Measurements from ENCODE around the gene GADD45A.

GADD45A gene

DNA sequence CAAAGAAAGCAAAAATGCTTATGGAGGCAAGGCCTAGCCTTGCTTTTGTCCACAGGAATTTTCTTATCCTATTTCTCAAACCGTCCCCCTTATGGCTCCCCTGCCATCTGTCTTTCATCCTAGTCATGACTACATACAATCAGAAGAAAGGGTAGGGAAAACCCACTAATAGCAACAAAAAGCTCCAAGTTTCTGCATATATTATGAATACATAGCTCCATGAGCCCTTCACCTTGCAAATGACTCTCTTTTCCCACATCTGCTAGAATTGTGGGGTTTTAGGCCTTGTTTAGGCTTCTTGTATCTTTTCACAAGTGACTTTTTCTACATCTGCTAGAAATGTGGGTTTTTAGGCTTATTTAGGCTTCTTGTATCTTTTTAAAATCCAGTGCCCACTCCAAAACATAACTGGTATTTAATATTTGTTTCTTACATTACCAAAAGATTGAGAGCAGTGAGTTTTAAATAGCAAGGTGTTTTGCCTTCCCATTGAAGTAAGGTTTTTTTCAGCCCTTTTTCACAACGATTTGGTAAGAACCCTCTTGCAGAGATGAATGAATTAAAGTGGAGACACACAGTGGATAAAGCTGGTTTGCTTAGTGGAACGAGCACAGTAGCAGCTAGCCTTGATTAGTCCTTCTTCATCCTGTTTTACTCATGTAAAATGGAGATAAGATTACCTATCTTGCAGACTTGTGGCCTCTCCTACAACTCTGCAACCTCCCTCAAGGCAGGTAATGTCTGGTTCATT is 4.4 kb downstream of the GADD45A start:
- DNase-seq (ENCODE audit: low spot score), result no peak

DNA sequence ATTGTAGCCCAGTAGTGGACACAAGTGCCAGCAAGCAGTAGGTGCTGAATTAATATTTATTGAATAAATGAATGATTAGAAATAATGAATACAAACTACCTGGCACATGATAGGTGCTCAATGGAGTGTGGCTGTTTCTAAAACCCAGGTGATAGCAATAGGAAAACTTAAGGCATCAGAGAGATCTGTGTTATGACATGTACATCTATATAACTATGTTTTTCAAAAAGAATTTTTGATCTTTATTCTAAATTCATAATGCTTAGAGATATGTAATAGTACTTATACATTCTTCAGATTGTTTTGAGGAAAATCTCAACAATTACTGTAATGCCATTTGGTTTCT is 5.0 kb downstream of the GADD45A start:
- no peak for DNase-seq (ENCODE audit: low spot score)

DNA sequence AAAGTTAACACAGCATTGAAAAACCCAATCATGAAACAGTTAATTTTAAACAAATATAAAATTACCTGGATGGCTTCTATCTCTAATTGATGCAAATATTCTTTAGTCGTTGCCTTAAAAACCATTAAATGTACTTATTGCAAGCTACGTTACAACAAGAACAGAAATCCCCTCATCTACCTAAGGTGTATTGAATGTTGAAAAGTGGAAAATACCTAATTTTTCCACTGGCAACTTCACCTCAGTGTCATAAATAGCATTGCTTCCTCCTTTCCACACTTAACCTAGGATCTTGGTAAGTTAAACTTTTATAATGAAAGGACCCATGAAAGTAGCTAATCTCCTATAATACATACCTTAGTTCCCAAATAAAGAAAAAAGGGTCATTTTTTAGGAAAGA is 5.4 kb downstream of the GADD45A start:
- no peak for DNase-seq (ENCODE audit: low spot score)

DNA sequence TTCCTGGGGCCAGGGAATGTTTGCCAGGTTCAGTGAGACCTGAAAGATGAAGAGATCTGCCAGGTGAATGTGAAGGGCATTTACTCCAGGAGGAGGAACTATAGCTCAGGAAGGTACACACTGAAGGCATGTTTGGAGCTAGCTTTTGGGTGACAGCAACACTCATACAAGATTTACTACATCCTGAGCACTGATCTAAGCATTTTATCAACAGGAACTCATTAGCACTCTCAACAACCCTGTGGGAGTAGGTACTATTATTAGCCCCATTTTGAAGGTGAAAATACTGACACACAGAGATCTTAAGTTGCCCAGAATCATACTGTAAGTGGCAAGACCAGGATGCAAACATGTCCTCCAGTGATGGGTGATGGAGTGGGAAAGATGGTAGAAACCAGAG is 6.7 kb downstream of the GADD45A start:
- no peak for DNase-seq (ENCODE audit: low spot score)

DNA sequence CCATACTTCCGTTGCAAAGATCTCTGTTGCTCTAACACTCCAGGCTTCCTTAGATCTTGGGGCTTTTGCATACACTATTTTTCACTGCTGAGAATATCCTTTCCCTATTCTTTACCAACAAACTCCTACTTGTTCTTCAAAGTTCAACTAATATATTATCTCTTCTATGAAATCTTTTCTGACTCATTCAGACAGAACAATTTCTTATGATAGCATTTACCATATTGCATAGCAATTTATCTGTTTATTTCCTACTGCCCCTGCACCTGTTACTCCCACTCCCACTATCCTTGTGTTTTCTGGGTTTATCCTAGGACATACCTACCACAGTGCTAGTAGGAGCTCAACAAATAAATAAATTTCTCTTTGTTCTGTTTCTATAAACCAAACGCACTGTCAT is 11.0 kb downstream of the GADD45A start:
- no peak for DNase-seq (ENCODE audit: low spot score)

DNA sequence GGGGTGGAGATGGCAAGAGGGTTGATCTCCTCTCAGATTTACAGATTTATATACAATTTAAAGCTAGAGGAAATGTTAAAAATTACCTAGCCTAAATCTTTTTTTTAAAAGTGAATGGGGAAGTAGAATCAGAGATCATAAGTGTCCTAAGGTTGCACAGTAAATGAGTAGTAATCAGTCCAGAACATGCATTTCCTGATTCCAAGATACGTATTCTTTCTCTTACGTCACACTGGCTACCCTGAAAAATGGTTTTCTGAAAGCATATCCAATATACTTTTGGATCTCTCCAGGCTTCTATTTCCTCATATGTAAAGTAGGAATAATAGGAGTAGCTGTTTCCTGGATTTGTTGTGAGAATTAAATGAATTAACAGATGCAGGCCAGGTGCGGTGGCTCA is 11.7 kb downstream of the GADD45A start:
- DNase-seq (ENCODE audit: low spot score), result no peak

DNA sequence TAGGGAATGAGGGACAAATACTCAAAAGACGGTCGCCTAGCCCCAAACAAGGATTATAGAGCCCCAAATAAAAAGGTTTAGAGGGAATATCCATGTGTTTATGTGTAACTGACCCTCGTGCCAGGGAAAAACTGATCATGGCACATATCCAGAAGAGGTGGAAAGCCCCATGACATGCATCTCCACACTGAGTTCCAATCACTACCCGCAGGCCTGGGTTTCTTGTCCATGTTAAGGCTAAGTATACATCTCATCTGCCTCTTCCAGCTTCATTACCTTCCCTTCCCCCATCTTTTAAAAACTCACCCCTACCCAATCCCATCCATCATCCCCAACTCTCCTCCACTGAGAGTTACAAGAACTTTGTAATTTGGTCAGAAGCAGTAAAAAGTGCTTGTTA is 15.2 kb downstream of the GADD45A start:
- DNase-seq (ENCODE audit: low spot score), result no peak

DNA sequence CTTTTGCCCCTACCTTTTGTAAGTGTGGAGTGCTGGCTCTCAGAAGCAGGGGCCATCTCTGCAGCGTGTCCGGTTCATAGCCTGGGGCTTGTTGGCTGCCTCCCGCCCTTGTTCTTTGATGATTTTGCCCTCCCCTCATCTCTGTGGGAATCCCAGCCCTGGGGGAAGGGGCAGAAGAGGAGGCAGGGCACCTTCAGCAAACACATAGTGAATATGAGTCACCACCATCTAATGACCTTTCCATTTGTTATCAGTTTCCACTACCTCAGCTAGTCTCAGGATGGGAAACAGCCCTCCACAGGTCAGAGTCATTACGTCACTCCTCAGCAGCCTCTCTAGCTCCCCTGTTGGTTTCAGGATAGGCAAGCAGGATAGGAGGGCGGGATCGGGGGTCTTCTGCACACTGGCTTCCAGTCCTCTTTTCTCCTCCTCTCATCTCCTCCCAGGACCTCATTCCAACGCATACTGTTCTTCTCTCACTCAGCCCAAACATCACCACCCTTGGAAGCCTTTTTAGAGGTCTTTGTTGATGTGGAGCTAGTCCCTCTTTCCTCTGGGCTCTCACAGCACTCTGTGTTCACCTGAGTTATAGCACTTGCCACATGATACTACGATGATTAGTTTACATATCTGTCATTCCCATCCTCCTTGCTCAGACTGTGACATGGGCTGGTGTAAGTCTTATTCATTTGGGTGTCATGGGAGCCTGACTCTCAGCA is 15.8 kb downstream of the GADD45A start:
- DNase-seq (ENCODE audit: low spot score), result no peak

DNA sequence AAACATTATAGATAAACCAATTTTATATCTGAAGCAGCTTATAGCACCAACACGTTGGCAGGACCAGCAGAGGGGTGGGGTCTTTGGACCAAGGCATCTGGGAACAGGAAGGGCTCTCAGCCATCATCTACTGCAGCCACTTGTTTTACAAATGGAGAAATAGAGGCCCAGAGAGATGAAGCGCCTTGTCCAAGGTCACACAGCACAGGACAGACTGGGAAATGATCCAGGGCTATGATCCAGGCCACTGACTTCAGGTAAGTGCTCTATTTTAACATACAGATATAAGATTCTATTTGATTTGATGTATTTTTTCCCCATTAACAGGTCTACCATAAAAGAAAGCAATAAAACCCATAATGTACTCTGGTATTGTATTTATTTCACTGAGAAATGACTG is 16.9 kb downstream of the GADD45A start:
- DNase-seq (ENCODE audit: low spot score), result no peak

DNA sequence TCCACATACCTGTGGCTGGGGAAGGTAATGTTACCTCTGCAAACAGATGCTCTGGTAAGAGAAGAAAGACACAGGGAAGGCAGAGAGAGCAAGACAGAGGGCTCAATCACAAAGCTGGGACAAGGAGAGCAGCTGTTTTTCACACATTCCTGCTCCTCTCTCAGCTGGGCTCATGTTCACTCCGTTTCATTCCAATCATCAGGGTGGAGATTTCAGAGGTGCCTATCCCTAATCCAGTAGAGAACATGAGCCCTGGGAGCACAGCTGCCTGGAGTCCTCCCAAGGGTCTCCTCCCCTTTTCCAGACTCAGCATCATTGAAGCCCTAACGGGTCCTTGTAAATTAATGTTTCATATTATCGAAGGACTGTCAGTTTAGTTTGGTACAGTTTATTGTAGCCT is 19.4 kb downstream of the GADD45A start:
- DNase-seq (ENCODE audit: low spot score), result no peak

DNA sequence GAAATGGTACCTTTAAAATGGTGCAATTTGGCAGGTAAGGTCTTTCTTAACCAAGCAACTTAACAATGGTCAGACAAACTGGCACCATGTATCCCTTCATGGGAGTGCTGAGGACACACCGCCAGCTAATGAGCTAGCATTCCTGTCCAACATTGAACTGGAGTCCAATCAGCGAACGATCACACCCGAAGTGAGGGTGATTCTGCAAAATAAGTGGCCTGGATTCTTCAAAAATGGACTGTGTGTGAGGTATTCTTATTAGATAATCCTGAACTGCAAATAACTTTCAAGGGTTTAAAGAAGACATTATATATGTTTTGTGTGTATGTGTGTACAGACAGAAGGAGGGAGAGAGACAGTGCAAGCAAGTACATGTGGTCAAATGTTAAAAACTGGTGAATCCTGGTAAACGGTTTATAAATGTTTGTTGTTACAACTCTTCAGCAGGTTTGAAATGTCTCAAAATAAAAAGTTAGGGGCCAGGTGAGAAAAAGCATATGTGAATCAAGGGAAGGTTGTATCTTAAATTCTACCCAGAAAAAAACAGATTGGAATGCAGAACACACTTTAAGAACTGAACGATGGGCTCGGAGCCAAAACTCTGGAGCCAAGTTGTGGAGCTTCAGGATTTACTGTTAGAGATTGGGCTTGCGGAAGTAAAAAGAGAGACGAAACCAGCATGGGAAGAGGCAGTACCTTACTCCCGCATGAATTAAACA is 20.9 kb downstream of the GADD45A start:
- no peak for DNase-seq (ENCODE audit: low spot score)

DNA sequence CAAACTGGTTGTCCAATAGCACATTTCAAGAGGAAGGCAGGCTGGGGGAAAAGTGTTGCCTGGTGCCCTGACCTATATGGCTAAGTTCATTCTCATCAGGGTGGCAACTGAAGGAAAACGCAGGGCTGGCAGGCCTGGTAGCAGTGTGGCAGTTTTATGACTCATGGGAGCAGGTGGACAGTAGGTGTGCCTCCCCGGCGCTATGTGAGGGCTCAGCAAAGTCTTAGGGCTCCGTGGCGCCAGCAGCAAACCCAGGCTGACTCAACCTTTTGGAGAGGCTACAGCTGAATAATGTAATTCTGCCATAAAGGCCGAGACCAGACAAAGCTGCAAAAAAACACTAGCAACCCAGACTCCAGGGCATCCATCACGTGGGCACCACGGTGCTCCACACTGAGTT is 23.6 kb downstream of the GADD45A start:
- DNase-seq (ENCODE audit: low spot score), result no peak

DNA sequence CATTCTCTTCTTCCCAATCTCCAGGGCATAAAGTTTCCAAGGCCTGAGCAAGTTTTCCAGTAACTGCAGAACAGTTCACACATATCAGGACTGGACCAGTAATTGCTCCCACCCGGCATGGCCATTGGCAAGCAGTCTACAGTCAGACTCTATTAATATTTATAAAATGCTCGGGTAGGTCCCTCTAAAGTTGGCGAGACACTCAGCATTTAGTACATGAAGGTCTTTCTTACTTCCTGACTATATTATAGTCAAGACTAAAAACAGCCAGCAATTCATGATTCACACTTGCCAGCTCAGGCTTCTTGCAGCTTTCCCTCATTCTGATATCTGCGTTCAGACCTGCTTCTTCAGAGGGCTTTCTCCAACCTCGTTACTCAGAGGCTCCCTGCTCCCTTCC is 25.4 kb downstream of the GADD45A start:
- no peak for DNase-seq (ENCODE audit: low spot score)

DNA sequence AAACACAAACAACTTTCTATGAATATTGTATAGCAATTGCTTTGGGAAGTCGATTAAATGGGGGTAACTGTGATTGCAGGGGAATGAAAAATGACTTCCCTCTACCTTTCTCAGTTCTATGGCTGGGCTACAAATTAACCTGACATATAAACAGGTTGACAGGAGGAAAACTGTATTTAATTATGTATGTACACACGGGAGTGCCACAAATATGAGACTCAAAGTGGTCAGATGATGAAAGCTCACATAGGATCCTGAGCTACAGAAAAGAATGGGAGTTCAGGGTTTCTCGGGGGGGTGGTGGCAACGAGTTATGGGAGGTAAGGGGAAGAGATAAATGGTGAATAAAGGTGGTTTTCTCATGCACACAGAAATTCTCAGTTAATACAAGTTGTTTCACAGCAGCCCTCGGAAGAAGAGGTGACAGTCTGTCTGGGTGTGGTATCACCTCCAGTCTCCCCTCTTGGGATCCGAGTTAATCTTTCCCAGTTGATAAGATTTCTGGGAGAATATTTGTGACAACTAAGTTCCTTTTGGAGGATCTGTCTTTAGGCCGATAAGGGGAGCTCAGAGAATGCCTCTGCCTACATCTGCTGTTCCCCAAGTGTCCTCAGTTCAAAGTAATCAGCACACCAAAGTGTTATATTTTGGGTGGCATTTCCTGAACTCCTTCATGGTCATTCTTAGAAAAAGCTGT is 26.3 kb downstream of the GADD45A start:
- DNase-seq (ENCODE audit: low spot score), result no peak

DNA sequence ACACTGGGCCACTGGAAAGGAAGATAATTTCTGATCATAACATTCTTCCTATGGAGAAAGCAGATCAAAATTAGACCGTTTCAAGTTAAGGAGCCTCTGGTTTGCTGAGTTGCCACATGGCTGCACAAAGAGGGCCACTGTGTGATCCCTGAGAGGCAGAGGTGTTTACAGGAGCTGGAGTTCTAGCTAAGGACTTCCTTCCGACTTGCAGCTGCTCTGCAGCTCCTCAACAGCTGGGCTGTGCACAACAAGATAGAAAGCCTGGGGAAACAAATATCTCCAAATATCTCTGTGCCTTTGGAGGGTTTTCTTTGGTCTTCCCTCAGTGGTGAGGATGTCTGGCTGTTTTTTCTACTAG is 26.8 kb downstream of the GADD45A start:
- DNase-seq (ENCODE audit: low spot score), result no peak

DNA sequence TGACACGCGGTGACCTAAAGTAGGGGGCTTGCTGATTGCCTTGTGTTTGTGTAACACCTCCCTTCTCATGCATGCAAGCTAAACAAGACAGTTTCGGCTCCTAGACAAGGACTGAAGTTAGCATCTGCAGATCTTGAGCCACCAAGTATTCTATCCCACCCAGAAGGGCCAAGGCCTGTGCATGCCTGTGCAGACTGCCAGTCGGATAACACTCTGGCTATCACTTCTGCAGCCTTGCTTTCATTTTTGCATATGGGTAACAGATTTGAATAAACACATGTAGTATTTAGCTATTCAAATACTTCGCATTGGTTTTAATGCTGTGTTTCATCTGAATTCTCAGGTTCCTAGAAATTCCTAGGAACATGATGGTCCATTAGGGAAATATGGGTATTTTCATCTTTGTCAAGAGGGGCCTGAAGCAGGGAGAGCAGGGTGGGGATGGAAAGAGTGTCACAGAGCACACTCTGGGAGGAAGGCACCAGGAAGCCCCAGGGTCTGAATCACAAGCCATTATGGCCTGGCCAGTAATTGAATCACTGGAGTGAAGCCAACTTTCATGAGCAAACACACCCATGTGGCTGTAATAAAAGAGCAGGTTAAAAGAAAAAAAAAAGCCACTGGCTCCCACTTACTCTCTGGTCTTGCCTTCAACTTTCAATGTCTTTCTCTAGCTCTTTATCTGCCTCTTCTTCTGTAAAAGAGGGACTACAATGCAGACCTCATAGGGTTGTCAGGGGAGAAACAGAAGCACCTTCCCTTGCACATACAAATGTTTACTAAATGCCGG is 28.3 kb downstream of the GADD45A start:
- no peak for DNase-seq (ENCODE audit: low spot score)

DNA sequence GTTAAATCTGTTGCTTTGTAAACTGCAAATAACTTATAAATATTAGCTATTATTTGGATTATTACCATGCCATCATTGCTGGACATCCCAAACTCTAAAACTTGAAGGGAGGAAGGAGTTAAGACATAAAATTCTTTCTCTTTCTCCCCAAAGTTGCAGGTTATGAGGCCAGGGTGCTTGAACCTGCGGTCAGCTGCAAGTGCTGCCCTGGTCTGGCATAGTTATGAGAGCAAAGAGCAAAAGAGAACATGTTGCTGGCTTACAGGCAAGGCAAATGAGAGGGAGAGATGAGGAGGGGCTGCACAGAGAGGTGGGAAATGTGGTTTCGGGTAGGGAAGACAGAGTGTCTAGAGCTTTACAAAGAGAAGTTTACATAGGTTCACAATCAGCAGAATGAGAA is 30.8 kb downstream of the GADD45A start:
- no peak for DNase-seq (ENCODE audit: low spot score)

DNA sequence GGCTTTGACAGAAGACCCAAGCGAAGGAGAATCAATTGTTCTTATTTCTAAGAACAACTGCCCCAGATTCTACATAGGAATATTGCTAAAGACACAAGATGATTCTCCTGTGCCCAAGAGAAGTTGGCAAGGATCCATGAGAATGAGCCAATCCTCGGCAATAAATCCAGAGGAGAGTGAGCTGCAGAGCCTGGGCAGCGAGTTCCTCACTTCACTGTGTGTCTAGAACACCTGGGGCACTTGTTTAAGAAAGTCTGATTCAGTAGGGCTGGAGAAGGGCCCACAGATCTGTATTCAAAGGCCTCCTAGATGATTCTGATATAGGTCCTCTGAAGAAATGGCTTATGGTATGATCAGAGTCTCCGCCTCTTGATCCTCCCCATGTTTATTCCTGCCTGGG is 31.8 kb downstream of the GADD45A start:
- DNase-seq (ENCODE audit: low spot score), result no peak

DNA sequence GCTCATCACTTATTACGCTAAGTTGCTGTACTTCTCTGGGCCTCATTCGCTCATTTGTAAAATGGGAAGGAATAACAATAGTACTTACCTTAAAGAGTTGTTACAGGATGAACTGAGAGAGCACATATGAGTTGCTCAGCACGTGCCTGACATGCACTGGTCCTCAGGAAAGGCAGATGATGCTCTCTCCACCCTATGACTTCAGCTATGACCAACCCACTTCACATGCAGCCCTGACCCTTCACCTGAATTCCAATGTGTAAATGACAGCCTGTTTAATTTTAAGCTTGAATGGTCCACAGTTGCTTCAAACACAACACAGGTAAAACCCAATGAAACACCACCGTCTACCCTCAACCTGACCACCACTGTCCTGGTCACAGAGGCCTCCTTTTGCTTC is 32.9 kb downstream of the GADD45A start:
- no peak for DNase-seq (ENCODE audit: low spot score)

DNA sequence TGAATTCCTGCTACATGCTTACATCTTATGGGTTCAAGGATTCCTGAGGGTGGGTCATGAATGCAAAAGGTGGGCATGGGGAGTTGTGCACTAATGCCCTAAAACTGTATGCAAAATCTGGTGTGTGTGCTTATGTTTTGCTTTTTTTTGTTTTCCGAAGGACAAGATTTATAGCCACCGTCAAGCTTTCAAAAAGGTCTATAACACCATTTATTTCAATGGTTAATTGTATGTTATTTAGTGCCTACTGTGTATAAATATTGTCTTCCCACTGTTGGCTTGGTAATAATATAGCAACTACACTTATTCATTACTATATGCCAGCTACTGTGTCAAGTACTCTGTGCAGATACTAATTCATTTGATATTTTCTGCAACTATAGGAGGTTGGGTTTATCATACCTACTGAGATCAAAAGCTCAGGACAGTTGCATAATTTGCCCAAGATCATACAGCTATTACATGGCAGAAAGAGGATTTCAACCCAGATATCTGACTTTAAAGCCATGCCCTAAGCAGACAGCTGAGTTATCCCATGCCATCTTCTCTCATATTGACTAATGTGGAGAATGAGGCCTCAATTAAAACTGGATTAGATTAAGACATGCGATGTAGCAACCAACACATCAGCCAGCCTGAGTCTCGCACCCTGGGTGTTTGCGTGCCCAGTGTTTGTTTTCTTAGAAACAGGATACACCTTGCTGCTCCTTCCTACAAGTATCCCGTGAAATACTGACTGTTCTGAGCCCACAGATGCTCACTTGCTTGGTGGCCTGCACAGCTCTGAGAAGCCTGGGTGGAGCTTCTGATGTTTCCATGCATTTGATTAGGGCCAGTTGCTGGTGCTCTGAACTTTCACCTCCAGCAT is 34.6 kb downstream of the GADD45A start:
- no peak for DNase-seq (ENCODE audit: low spot score)

DNA sequence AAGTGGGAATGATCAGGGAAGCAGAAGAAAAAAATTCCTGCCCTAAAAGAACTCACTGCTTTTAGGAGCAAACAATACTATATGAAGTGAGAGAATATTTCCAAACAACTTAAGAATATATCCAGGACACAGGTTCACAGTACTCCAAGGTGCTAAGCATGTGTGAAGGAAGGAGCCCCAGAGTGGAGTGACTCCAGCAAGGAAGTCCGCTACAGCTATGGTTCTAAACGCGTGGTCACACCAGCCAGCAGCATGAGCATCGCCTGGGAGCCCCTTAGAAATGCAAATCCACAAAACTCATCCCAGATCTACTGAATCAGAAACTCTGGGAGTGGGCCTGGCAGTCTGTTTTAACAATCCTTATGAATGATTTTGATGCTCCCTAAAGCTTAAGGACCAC is 36.1 kb downstream of the GADD45A start:
- no peak for DNase-seq (ENCODE audit: low spot score)
